ENCODE measurements around the gene CRYGS.

- no peak for TF ChIP-seq CTCF (IDR thresholded peaks at IDR 0.05)
- no peak for TF ChIP-seq POLR2A (IDR thresholded peaks at IDR 0.05)
Observed at GRCh38 chr3:186510374-186511079, 33.7 kb downstream of the CRYGS start.

Data from uterus (tissue), 2 donors.